ENCODE data around the gene COL24A1.

GRCh38 chr1:86169625-86170024, 13.1 kb upstream of the COL24A1 start:
- TF ChIP-seq EZH2phosphoT487 (IDR thresholded peaks at IDR 0.05; ENCODE audit: borderline replicate concordance, low read length) (no peak), CTCF (conservative IDR thresholded peaks at IDR 0.05; ENCODE audit: low read depth, low read length) (peak; percentile 43; the same call in 1 of the 2 replicates)
